Naive thymus-derived CD8-positive, alpha-beta T cell (primary cell): Measurements from ENCODE around the gene RAB43. TPM values are rescaled to one million over a fixed set of nuclear protein-coding genes. Genes with fewer than 3 reads are reported as not detected.
"Not testable (repeated sequence)": the region's sequence is repeated elsewhere in the genome, so short reads cannot be mapped to it uniquely, and the experiment has no call there.

ENCODE experiments used
- ATAC-seq, 2 donors: fragments of 150-1000 bp; cut with Tn5 transposase in 1 of 2; sonication (Bioruptor Pico), chemical (Tn5 transposase) in 1 of 2; 1 replicate in 1 of 2; 2 replicates in 1 of 2; pipeline ENCODE4 v1.10.0; 2021; ENCODE audit warnings: mild to moderate bottlenecking in 2 of 2, moderate library complexity in 2 of 2
- POLR2A ChIA-PET: fragments of 350-600 bp; sonication (Branson Sonifier 250); formaldehyde crosslinking; loops from one replicate; lab custom pipeline; 2021; ENCODE audit warnings: antibody characterized with exemption; lab: Charles Lee
- DNase-seq, 10 donors: peaks; one replicate each; pipeline versions ENCODE4 v3.0.0 to v3.0.0-alpha.2; 2020 to 2022
- H3K27ac Mint-ChIP-seq, 10 donors: one replicate each; pipeline ENCODE4 v1.8.0; 2020 to 2022; ENCODE audit warnings: mild to moderate bottlenecking in 10 of 10, mixed read lengths in 10 of 10, moderate library complexity in 4 of 10, inconsistent platforms in 1 of 10
- H3K27me3 Mint-ChIP-seq, 5 donors: one replicate each; pipeline ENCODE4 v1.8.0; 2021 to 2022; ENCODE audit warnings: mixed read lengths in 5 of 5
- H3K36me3 Mint-ChIP-seq, 3 donors: one replicate each; pipeline ENCODE4 v1.8.0; 2020 to 2022; ENCODE audit warnings: mixed read lengths in 3 of 3, mild to moderate bottlenecking in 2 of 3, inconsistent platforms in 1 of 3
- H3K4me1 Mint-ChIP-seq, 4 donors: one replicate each; pipeline ENCODE4 v1.8.0; 2021 to 2022; ENCODE audit warnings: mixed read lengths in 4 of 4
- H3K4me3 Mint-ChIP-seq, 10 donors: one replicate each; pipeline ENCODE4 v1.8.0; 2020 to 2022; ENCODE audit warnings: mild to moderate bottlenecking in 10 of 10, mixed read lengths in 10 of 10, moderate library complexity in 6 of 10, inconsistent platforms in 1 of 10
- H3K9me3 Mint-ChIP-seq, 9 donors: one replicate each; pipeline ENCODE4 v1.8.0; 2020 to 2022; ENCODE audit warnings: mixed read lengths in 9 of 9, mild to moderate bottlenecking in 3 of 9, inconsistent platforms in 1 of 9, moderate library complexity in 1 of 9
- polyA plus RNA-seq, 3 donors: library from polyadenylated mRNA; unstranded; fragments of 300-500 nt; fragmentation: Illumina TruSeq; gene quantifications; one replicate each; pipeline ENCODE4 v1.2.3, GENCODE V29; 2021
- total RNA-seq, 8 experiments: library from RNA in 2 of 8; stranded (reverse) in 2 of 8; gene quantifications; one replicate each; pipeline ENCODE4 v1.2.3 and lab custom pipeline; 2021 to 2026

Gene RAB43
- total and polyA plus RNA-seq, 5 experiments from 2014 or later: 15.7 to 130 (median 43.1) TPM

DNA sequence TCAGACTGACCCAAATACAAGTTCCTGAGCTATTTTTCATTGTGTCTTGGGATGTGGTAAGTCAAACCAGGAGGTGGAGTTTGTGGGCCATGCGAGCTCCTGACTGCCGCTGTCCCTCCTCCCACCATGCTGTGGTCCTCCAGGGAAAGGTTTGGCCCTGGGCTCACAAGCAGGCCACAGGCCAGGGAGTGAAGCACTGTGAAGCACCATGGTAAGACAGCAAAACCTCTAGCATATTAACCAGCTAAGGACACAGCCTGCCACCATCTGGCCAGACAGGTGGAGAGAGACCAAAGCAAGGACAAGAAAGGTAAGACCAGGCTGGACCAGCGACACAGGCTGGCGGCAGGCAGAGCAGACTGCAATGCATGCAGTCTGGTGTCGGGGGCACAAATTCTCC lies 15.3 kb downstream of the RAB43 start:
- POLR2A ChIA-PET: interaction anchor here (1.0 to 7.2 kb wide), 2 partner anchors 14 to 51 kb away, joined by 3 to 140 read pairs; partner anchors contain the start of gene RAB43
- peaks cover 0 to 80% (median 16%) of the 10 kb centered on the region in 3 donors for H3K36me3 Mint-ChIP-seq
- ATAC-seq: no peak

GRCh38 chr3:129105862-129106261 lies 15.7 kb downstream of the RAB43 start:
- Mint-ChIP-seq H3K36me3 (peaks cover 0 to 80% (median 20%) of the 10 kb centered on the region in 3 donors), H3K9me3 (no peaks in the 10 kb centered on the region), H3K4me3 (peak overlapping the region in 4 of 10 donors; percentile 10 to 77 (median 66)), H3K27me3 (no peaks in the 10 kb centered on the region), H3K4me1 (peaks cover 55 to 96% (median 88%) of the 10 kb centered on the region in 4 donors), H3K27ac (peak overlapping the region in 8 of 10 donors; percentile 19 to 91 (median 61))
- no peak for DNase-seq
- ATAC-seq: no peak
- POLR2A ChIA-PET: interaction anchor here (1.0 to 7.2 kb wide), 2 partner anchors 15 to 51 kb away, joined by 3 to 140 read pairs; partner anchors contain the start of gene RAB43

More for the DNA sequence above, 15.3 kb downstream of the RAB43 start:
- Mint-ChIP-seq H3K4me3 (peak overlapping the region in 9 of 10 donors; percentile 19 to 77 (median 63)), H3K9me3 (no peaks in the 10 kb centered on the region), H3K4me1 (peaks cover 54 to 96% (median 88%) of the 10 kb centered on the region in 4 donors), H3K27me3 (no peaks in the 10 kb centered on the region), H3K27ac (peak overlapping the region in 8 of 10 donors; percentile 29 to 91 (median 77))
- no peak for DNase-seq

DNA sequence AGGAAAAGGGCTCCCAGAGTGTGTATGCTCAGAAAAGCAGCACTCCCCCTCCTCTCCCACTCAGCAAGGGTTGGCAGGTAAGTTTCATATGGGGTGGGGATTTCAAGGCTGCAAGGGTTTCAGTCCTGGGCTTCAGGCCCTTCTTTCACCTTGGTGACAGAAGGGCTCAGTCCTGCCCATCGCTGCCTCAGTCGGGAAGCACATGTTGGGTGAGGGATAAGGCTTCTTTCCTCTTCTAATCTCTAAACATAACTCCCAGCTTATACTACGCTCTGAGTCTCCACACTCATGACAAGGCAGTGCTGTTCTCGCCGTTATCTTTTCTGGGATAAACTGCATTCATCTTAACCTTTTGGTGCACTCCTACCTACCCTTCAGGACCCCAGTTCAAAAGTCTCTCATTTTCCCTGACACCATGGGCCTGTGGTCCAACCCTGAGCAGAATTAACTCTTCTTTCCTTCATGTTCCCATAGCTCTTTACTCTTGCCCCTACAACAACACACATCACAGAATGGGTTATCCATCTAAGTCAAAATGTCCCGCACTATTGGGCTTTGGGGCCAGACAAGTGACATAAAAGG lies 17.0 kb downstream of the RAB43 start:
- Mint-ChIP-seq H3K36me3 (peaks cover 0 to 80% (median 22%) of the 10 kb centered on the region in 3 donors), H3K9me3 (no peaks in the 10 kb centered on the region)

GRCh38 chr3:129104051-129104450 lies 17.6 kb downstream of the RAB43 start:
- peak overlapping the region in 8 of 10 donors; percentile 5 to 73 (median 63) for H3K4me3 Mint-ChIP-seq
- POLR2A ChIA-PET: interaction anchor here (1.3 to 7.0 kb wide), 3 partner anchors 8 to 16 kb away, joined by 5 to 81 read pairs (median 38); partner anchors contain the start of gene RAB43
- H3K4me1 Mint-ChIP-seq: peaks cover 54 to 97% (median 89%) of the 10 kb centered on the region in 4 donors
- DNase-seq (no peak), ATAC-seq (no peak)
- H3K36me3 Mint-ChIP-seq: peaks cover 0 to 80% (median 26%) of the 10 kb centered on the region in 3 donors
- no peaks in the 10 kb centered on the region for H3K9me3 Mint-ChIP-seq
- H3K27ac Mint-ChIP-seq: peak overlapping the region; percentile 44 to 91 (median 86)
- no peaks in the 10 kb centered on the region for H3K27me3 Mint-ChIP-seq

More for the DNA sequence above, 17.0 kb downstream of the RAB43 start:
- H3K4me1 Mint-ChIP-seq: peaks cover 54 to 97% (median 87%) of the 10 kb centered on the region in 4 donors
- POLR2A ChIA-PET: interaction anchor here (1.3 to 7.0 kb wide), 3 partner anchors 9 to 15 kb away, joined by 5 to 81 read pairs (median 38); partner anchors contain the start of gene RAB43
- ATAC-seq (no peak), DNase-seq (no peak)
- peak overlapping the region in 9 of 10 donors; percentile 5 to 68 (median 51) for H3K4me3 Mint-ChIP-seq
- peak overlapping the region; percentile 78 to 91 (median 86) for H3K27ac Mint-ChIP-seq
- H3K27me3 Mint-ChIP-seq: no peaks in the 10 kb centered on the region

- no peaks in the 10 kb centered on the region for H3K9me3 Mint-ChIP-seq
- DNase-seq (no peak), ATAC-seq (no peak)
- POLR2A ChIA-PET: interaction anchor here (1.3 to 7.0 kb wide), 3 partner anchors 8 to 16 kb away, joined by 5 to 81 read pairs (median 38); partner anchors contain the start of gene RAB43
- H3K4me3 Mint-ChIP-seq: peak overlapping the region; percentile 5 to 73 (median 52)
- peak overlapping the region; percentile 78 to 91 (median 88) for H3K27ac Mint-ChIP-seq
- peaks cover 2 to 79% (median 22%) of the 10 kb centered on the region in 3 donors for H3K36me3 Mint-ChIP-seq
- H3K4me1 Mint-ChIP-seq: peaks cover 50 to 92% (median 85%) of the 10 kb centered on the region in 4 donors
- H3K27me3 Mint-ChIP-seq: no peaks in the 10 kb centered on the region
Observed at GRCh38 chr3:129103296-129103695, 18.3 kb downstream of the RAB43 start.

GRCh38 chr3:129101370-129102138 lies 20.1 kb downstream of the RAB43 start:
- peak in 1 of 2 donors; percentile 16 for ATAC-seq
- no peaks in the 10 kb centered on the region for H3K27me3 Mint-ChIP-seq
- no peaks in the 10 kb centered on the region for H3K9me3 Mint-ChIP-seq
- POLR2A ChIA-PET: interaction anchor here (1.0 to 7.0 kb wide), 5 partner anchors 8 to 74 kb away, joined by 3 to 81 read pairs (median 4); partner anchors contain the start of gene RAB43
- peaks cover 4 to 81% (median 24%) of the 10 kb centered on the region in 3 donors for H3K36me3 Mint-ChIP-seq
- H3K27ac Mint-ChIP-seq: peak overlapping the region; percentile 71 to 91 (median 89)
- peak overlapping the region in 9 of 10 donors; percentile 16 to 72 (median 58) for H3K4me3 Mint-ChIP-seq
- no peak for DNase-seq
- peaks cover 53 to 92% (median 85%) of the 10 kb centered on the region in 4 donors for H3K4me1 Mint-ChIP-seq

- H3K27ac Mint-ChIP-seq: peak overlapping the region; percentile 49 to 91 (median 66)
- POLR2A ChIA-PET: interaction anchor here (1.6 to 7.0 kb wide), 3 partner anchors 9 to 19 kb away, joined by 4 to 81 read pairs (median 38); partner anchors contain the start of gene RAB43
- peaks cover 4 to 77% (median 26%) of the 10 kb centered on the region in 3 donors for H3K36me3 Mint-ChIP-seq
- no peaks in the 10 kb centered on the region for H3K27me3 Mint-ChIP-seq
- peak overlapping the region in 6 of 10 donors; percentile 17 to 60 (median 36) for H3K4me3 Mint-ChIP-seq
- no peaks in the 10 kb centered on the region for H3K9me3 Mint-ChIP-seq
- no peak for ATAC-seq
- peaks cover 49 to 87% (median 81%) of the 10 kb centered on the region in 4 donors for H3K4me1 Mint-ChIP-seq
- no peak for DNase-seq
Observed at GRCh38 chr3:129100274-129100673, 21.3 kb downstream of the RAB43 start.

DNA sequence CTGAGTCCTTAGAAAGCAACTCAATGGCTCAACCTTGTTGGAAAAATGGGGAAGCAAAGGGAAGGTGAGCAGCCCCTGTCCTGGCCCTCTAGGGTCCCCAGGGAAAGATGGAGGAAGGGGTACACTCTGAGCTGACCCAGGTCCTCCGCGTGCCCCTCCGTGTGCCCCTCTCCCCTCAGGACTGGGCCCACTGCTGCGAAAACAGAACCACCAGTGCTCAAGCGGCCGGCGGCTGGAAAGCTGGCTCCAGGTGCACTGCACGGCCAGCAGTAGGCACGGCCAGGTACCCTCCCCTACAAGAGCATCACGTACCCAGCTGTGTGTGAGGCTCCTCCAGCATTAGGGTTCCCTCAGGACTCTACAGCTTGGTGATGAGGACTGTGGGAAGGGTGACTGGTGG lies 26.3 kb downstream of the RAB43 start:
- POLR2A ChIA-PET: interaction anchor here (0.6 to 2.0 kb wide), 6 partner anchors 9 to 49 kb away, joined by 3 to 11 read pairs (median 4); partner anchors contain the start of gene RAB43
- no peak for DNase-seq
- Mint-ChIP-seq H3K4me1 (peaks cover 19 to 44% (median 35%) of the 10 kb centered on the region in 4 donors), H3K4me3 (no peak overlapping the region), H3K36me3 (peaks cover 4 to 79% (median 20%) of the 10 kb centered on the region in 3 donors), H3K27ac (peak overlapping the region in 6 of 10 donors; percentile 3 to 91 (median 80)), H3K9me3 (no peaks in the 10 kb centered on the region), H3K27me3 (no peaks in the 10 kb centered on the region)
- ATAC-seq: no peak

DNA sequence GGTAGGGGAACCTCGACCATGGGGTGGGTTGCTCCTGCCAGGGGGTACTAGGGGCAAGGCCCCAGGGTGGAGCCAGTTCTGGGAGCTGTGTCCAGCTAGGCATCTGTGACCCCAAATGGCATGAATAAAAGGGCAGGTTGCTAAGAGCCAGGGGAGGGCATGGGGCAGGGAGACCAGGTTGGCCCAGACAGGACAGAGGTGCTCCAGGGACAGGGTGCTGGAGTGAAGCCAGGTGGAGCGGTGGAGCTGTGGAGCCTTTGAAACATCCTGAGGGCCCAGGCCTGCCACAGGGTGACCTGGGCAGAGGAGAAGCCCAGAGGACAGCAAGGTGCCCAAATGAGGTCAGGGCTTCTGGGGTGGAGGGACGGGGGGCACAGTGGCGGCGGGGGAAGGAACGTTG lies 33.3 kb downstream of the RAB43 start:
- H3K27me3 Mint-ChIP-seq, H3K4me3 Mint-ChIP-seq, ATAC-seq, H3K9me3 Mint-ChIP-seq, POLR2A ChIA-PET, DNase-seq, H3K27ac Mint-ChIP-seq: not testable (repeated sequence)
- Mint-ChIP-seq H3K4me1 (peaks cover 6 to 28% (median 17%) of the 10 kb centered on the region in 4 donors), H3K36me3 (peaks cover 0 to 20% (median 2%) of the 10 kb centered on the region in 3 donors)

- DNase-seq (peak in 6 of 10 donors; percentile 18 to 54 (median 41)), ATAC-seq (peak; percentile 83 to 84)
- Mint-ChIP-seq H3K36me3 (peaks cover 0 to 16% (median 2%) of the 10 kb centered on the region in 3 donors), H3K4me1 (peaks cover 6 to 33% (median 18%) of the 10 kb centered on the region in 4 donors)
- H3K27ac Mint-ChIP-seq, H3K4me3 Mint-ChIP-seq, H3K27me3 Mint-ChIP-seq, H3K9me3 Mint-ChIP-seq: not testable (repeated sequence)
- POLR2A ChIA-PET: interaction anchor here (3.9 kb wide), 1 partner anchor 32 kb away, joined by 20 read pairs; the partner anchor contains the start of gene RAB43
Observed at GRCh38 chr3:129087904-129088303, 33.7 kb downstream of the RAB43 start.

DNA sequence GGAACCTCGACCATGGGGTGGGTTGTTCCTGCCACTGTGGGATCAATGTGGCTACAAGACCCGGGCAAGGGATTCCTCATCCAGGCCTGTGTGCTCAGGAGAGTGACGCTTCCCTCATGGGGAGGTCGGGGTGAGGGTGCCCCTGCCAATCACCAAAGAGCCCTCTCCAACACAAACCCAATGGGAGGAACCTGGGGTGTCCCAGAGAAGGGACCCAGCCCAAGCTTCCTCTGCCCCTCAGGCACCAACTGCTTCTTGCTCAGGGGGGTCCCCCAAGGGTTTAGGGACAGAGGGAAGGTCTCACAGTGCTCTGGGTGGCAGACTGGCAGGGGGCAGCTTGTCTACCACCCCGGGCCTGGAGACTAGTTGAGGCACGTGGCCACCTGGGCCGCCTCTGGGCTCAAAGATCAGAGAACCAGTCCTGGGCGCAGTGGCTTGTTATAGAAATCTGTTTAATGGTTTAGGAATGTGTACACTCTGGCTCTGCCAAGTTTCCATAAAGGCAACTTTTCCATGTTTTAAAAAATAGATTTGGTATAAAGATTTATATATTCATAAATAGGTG lies 34.4 kb downstream of the RAB43 start:
- no peak for ATAC-seq
- no peaks in the 10 kb centered on the region for H3K27me3 Mint-ChIP-seq
- peak overlapping the region in 8 of 10 donors; percentile 18 to 88 (median 59) for H3K27ac Mint-ChIP-seq

More for the DNA sequence above, 34.4 kb downstream of the RAB43 start:
- peaks cover 7 to 37% (median 19%) of the 10 kb centered on the region in 4 donors for H3K4me1 Mint-ChIP-seq
- peaks cover 0 to 11% (median 2%) of the 10 kb centered on the region in 3 donors for H3K36me3 Mint-ChIP-seq
- DNase-seq: no peak
- POLR2A ChIA-PET: interaction anchor here (0.6 to 3.9 kb wide), 3 partner anchors 10 to 410 kb away, joined by 3 to 20 read pairs (median 3); partner anchors contain the start of gene RAB43
- H3K9me3 Mint-ChIP-seq: no peaks in the 10 kb centered on the region
- no peak overlapping the region for H3K4me3 Mint-ChIP-seq
